Fibroblast of lung (primary cell): ENCODE data around the gene CRHR1. TPM values are rescaled to one million over a fixed set of nuclear protein-coding genes. Genes with fewer than 3 reads are reported as not detected.

Source experiments
- DNase-seq, 2 donors: peaks; one replicate each; pipeline versions ENCODE4 v3.0.0 to v3.0.0-alpha.2; 2010; ENCODE audit warnings: low read depth in 2 of 2
- H2AFZ ChIP-seq: 2 replicates; pipeline ENCODE4 v1.5.1; 2012; ENCODE audit warnings: low read length, control low read depth, inconsistent platforms
- H3K27ac ChIP-seq: 2 replicates; pipeline ENCODE4 v1.5.1; 2011; ENCODE audit warnings: low read length, control low read depth; ENCODE audit not compliant: insufficient read depth
- H3K27me3 ChIP-seq: 2 replicates; pipeline ENCODE4 v1.5.1; 2011; ENCODE audit warnings: mild to moderate bottlenecking, low read length; ENCODE audit not compliant: control insufficient read depth, insufficient read depth
- H3K36me3 ChIP-seq: 2 replicates; pipeline ENCODE4 v1.5.1; 2011; ENCODE audit warnings: low read length; ENCODE audit not compliant: control insufficient read depth, insufficient read depth
- H3K4me1 ChIP-seq: 2 replicates; pipeline ENCODE4 v1.5.1; 2011; ENCODE audit warnings: low read length; ENCODE audit not compliant: control insufficient read depth, insufficient read depth; ENCODE audit errors: extremely low read depth
- H3K4me2 ChIP-seq: 2 replicates; pipeline ENCODE4 v1.5.1; 2011; ENCODE audit warnings: low read length, control low read depth; ENCODE audit not compliant: insufficient read depth; ENCODE audit errors: extremely low read depth
- H3K4me3 ChIP-seq, 4 experiments: fragments of 200-600 bp in 1 of 4; sonication (generic) in 1 of 4; replicated peaks in 1 of 4; 2 replicates each; pipeline ENCODE4 v1.5.1; 2011 to 2016; ENCODE audit warnings: low read length in 4 of 4, low read depth in 3 of 4, mild to moderate bottlenecking in 3 of 4, control low read depth in 2 of 4, inconsistent platforms in 1 of 4, mixed read lengths in 1 of 4; ENCODE audit not compliant: insufficient read depth in 1 of 4; ENCODE audit errors: control extremely low read depth in 1 of 4
- H3K79me2 ChIP-seq: 2 replicates; pipeline ENCODE4 v1.5.1; 2012; ENCODE audit warnings: mild to moderate bottlenecking, low read length, inconsistent platforms; ENCODE audit not compliant: control insufficient read depth, insufficient read depth
- H3K9ac ChIP-seq: 2 replicates; pipeline ENCODE4 v1.5.1; 2011; ENCODE audit warnings: mild to moderate bottlenecking, low read length, control low read depth; ENCODE audit not compliant: insufficient read depth
- H3K9me3 ChIP-seq: 2 replicates; pipeline ENCODE4 v1.5.1; 2012; ENCODE audit warnings: low read depth, low read length; ENCODE audit not compliant: control insufficient read depth, insufficient read depth
- H4K20me1 ChIP-seq: 2 replicates; pipeline ENCODE4 v1.5.1; 2011; ENCODE audit warnings: low read length; ENCODE audit not compliant: control insufficient read depth, insufficient read depth; ENCODE audit errors: extremely low read depth
- EZH2 ChIP-seq: IDR thresholded peaks from 2 replicates; pipeline ENCODE4 v1.5.1; 2012; ENCODE audit warnings: low read length, control low read depth, mild to moderate bottlenecking; ENCODE audit errors: missing control alignments
- polyA minus RNA-seq: library from RNA; depleted of rRNA, polyadenylated mRNA; stranded (reverse); fragments of >200 nt; gene quantifications from 2 replicates; pipeline ENCODE4 v1.2.3, GENCODE V29; 2011; ENCODE audit warnings: low replicate concordance
- polyA plus RNA-seq, 2 donors: library from polyadenylated mRNA; depleted of rRNA in 1 of 2; stranded (reverse) in 1 of 2; unstranded in 1 of 2; fragments of >200 nt; gene quantifications; 2 replicates each; pipeline ENCODE4 v1.2.1, GENCODE V29; 2011 to 2012; ENCODE audit warnings: missing spikeins in 1 of 2
- total RNA-seq: library from RNA; depleted of rRNA; stranded (reverse); fragments of >200 nt; gene quantifications from 2 replicates; pipeline ENCODE4 v1.2.1, GENCODE V29; 2014
- TF ChIP-seq, protein P1 (sequence below), 2 donors: IDR thresholded peaks in 1 of 2; conservative IDR thresholded peaks in 1 of 2; 1 replicate in 1 of 2; 2 replicates in 1 of 2; pipeline ENCODE4 v1.5.1; 2011 to 2012; ENCODE audit warnings: low read length in 2 of 2, control low read depth in 1 of 2, inconsistent platforms in 1 of 2, low read depth in 1 of 2, mild to moderate bottlenecking in 1 of 2

The CRHR1 gene
- not detected in 2 replicates for total RNA-seq
- polyA plus RNA-seq = not detected in 2 replicates
- not detected in 2 replicates for polyA plus RNA-seq (2012)
- not detected in 2 replicates for polyA minus RNA-seq

DNA sequence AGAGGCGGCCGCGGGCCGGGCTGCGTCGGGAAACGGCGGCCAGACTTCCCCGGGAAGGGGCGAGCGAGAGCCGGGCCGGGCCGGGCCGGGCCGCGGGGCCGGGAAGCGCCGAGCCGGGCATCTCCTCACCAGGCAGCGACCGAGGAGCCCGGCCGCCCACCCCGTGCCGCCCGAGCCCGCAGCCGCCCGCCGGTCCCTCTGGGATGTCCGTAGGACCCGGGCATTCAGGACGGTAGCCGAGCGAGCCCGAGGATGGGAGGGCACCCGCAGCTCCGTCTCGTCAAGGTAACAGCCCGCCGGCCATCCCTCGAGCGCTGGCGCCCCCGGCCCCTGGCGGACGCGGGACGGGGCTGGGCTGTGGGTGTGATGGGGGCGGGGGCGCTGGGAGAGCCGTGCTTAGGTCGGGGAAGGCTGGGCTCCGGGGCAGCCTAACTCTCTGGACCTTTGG lies at the start of gene CRHR1:
Gene CRHR1 (plus strand): TSS at position 28 of the 448 bp plus-strand sequence. CDS start 225 bp downstream, at position 253.
- Histone ChIP-seq H2AFZ (no peak within 1 kb of the TSS), H3K27me3 (peaks cover 52% of the 10 kb centered on the region), H3K9me3 (no peaks in the 10 kb centered on the region), H3K4me2 (no peak within 1 kb of the TSS), H4K20me1 (no peaks in the 10 kb centered on the region), H3K9ac (no peak within 1 kb of the TSS), H3K4me3 (peak within 1 kb of the TSS in 1 of 4 experiments; percentile 4), H3K4me1 (no peaks in the 10 kb centered on the region), H3K79me2 (no peaks in the 10 kb centered on the region), H3K36me3 (no peaks in the 10 kb centered on the region), H3K27ac (no peak within 1 kb of the TSS)
- TF ChIP-seq, protein P1, sequence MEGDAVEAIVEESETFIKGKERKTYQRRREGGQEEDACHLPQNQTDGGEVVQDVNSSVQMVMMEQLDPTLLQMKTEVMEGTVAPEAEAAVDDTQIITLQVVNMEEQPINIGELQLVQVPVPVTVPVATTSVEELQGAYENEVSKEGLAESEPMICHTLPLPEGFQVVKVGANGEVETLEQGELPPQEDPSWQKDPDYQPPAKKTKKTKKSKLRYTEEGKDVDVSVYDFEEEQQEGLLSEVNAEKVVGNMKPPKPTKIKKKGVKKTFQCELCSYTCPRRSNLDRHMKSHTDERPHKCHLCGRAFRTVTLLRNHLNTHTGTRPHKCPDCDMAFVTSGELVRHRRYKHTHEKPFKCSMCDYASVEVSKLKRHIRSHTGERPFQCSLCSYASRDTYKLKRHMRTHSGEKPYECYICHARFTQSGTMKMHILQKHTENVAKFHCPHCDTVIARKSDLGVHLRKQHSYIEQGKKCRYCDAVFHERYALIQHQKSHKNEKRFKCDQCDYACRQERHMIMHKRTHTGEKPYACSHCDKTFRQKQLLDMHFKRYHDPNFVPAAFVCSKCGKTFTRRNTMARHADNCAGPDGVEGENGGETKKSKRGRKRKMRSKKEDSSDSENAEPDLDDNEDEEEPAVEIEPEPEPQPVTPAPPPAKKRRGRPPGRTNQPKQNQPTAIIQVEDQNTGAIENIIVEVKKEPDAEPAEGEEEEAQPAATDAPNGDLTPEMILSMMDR (conservative IDR thresholded peaks at IDR 0.05 in 1 of 2, IDR thresholded peaks at IDR 0.05 in 1 of 2; ENCODE audit: low read depth in 1 of 2, low read length in 2 of 2) = no peak
- no peak for TF ChIP-seq EZH2
- no peak for DNase-seq

DNA sequence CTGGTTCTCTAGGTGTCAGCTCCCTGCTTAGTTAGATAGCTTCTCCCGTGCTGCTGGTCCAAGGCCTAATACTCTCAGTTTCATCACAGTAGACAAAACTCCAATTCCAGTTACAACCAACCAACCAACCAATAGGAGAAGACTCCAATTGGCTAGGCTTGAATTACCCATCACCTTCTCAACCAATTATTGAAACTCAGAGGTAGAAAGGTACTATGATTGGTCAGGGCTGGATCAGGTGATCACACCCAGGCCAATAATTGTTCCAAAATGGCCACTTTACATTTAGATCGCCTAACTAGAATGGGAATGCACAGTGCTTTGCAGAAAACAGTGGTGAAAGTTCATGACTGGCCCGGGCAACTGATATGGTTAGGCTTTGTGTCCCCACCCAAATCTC lies 49.5 kb upstream of the CRHR1 start:
- DNase-seq = no peak
- no peaks in the 10 kb centered on the region for H3K79me2 ChIP-seq
- no peaks in the 10 kb centered on the region for H3K4me1 ChIP-seq
- H3K9me3 ChIP-seq = no peaks in the 10 kb centered on the region
- no peak overlapping the region for H3K27ac ChIP-seq
- H3K9ac ChIP-seq = no peak overlapping the region
- no peaks in the 10 kb centered on the region for H3K27me3 ChIP-seq
- H4K20me1 ChIP-seq = no peaks in the 10 kb centered on the region
- no peaks in the 10 kb centered on the region for H3K36me3 ChIP-seq
- TF ChIP-seq, protein P1 (conservative IDR thresholded peaks at IDR 0.05 in 1 of 2, IDR thresholded peaks at IDR 0.05 in 1 of 2; ENCODE audit: low read depth in 1 of 2, low read length in 2 of 2) = no peak
- no peak for TF ChIP-seq EZH2
- H3K4me3 ChIP-seq = no peak overlapping the region
- no peak overlapping the region for H3K4me2 ChIP-seq
- no peak overlapping the region for H2AFZ ChIP-seq

DNA sequence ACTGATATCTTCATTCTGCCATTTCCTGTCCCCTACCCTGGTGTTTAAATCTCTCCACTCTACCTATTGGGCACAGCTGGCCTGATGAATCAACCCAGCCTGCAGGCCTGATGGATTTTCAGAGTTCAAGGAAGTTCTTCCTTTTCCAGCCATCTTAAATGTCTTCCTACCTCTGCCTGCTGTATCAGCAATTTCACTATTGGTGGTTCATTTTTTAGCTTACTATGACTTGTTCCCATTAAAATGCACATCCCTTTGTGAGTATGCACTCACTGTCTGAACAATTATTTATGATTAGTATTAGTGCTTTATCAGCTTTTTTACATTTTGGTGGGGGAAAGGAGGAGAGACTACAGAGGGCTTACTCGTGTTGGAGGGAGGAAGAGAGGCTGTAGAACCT lies 48.6 kb upstream of the CRHR1 start:
- Histone ChIP-seq H3K9ac (no peak overlapping the region), H3K27me3 (no peaks in the 10 kb centered on the region), H3K4me3 (no peak overlapping the region), H3K4me1 (no peaks in the 10 kb centered on the region), H2AFZ (no peak overlapping the region), H3K36me3 (no peaks in the 10 kb centered on the region), H3K79me2 (no peaks in the 10 kb centered on the region), H4K20me1 (no peaks in the 10 kb centered on the region), H3K9me3 (no peaks in the 10 kb centered on the region), H3K27ac (no peak overlapping the region), H3K4me2 (no peak overlapping the region)
- no peak for TF ChIP-seq EZH2
- TF ChIP-seq, protein P1 (conservative IDR thresholded peaks at IDR 0.05 in 1 of 2, IDR thresholded peaks at IDR 0.05 in 1 of 2; ENCODE audit: low read depth in 1 of 2, low read length in 2 of 2) = no peak
- no peak for DNase-seq
